ENCODE data around the gene NR1H2.
"Not testable (repeated sequence)": the region's sequence is repeated elsewhere in the genome, so short reads cannot be mapped to it uniquely, and the experiment has no call there.

Gene NR1H2

DNA sequence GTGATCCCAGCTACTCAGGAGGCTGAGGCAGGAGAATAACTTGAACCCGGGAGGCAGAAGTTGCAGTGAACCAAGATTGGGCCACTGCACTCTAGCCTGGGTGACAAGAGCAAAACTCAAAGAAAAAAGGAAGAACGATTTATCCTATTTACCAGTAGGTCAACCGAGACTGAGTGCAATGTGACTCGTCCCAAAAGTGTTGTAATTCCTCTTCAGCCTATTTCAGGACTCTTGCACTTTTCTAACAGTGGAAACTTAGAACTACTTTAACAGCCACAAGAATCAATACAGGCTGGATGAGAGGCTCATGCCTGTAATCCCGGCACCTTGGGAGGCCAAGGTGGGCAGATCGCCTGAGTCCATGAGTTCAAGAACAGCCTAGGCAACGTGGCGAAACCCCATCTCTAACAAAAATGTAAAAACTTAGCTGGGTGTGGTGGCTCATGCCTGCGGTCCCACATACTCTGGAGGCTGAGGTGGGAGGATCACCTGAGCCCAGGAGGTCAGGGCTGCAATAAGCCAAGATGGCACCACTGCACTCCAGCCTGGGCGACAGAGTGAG is 4.3 kb upstream of the NR1H2 start:
- no peak overlapping the region for H3K4me3 ChIP-seq (ENCODE audit: low read depth, low read length)
- no peak for DNase-seq (ENCODE audit: low read depth)

GRCh38 chr19:50377051-50377461 is 799 bp downstream of the NR1H2 start:
- no peak overlapping the region for H3K4me3 ChIP-seq (ENCODE audit: low read depth, low read length)

DNA sequence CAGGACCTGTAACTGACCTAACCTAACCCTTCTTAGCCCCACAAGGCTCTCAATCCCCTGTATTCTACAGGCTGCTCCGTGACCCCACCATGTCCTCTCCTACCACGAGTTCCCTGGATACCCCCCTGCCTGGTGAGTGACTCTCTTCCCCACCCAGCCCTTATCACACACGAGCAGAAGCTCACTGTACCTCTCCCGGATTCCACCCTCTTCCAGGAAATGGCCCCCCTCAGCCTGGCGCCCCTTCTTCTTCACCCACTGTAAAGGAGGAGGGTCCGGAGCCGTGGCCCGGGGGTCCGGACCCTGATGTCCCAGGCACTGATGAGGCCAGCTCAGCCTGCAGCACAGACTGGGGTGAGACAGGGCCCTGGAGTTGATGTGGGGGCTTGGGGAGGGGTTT is 1.3 kb downstream of the NR1H2 start:
- no peak for DNase-seq (ENCODE audit: low read depth)
- H3K4me3 ChIP-seq (ENCODE audit: low read depth, low read length) = no peak overlapping the region

More at GRCh38 chr19:50377051-50377461, 799 bp downstream of the NR1H2 start:
- DNase-seq (ENCODE audit: low read depth) = no peak

DNA sequence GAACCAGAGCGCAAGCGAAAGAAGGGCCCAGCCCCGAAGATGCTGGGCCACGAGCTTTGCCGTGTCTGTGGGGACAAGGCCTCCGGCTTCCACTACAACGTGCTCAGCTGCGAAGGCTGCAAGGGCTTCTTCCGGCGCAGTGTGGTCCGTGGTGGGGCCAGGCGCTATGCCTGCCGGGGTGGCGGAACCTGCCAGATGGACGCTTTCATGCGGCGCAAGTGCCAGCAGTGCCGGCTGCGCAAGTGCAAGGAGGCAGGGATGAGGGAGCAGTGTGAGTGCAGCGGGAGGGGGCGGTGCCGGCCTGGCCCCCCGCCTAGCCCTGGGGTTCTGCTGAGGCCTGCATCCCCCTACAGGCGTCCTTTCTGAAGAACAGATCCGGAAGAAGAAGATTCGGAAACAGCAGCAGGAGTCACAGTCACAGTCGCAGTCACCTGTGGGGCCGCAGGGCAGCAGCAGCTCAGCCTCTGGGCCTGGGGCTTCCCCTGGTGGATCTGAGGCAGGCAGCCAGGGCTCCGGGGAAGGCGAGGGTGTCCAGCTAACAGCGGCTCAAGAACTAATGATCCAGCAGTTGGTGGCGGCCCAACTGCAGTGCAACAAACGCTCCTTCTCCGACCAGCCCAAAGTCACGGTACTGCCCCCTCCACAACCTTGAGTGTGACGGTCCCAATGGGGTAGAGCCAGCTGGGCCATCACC is 2.1 kb downstream of the NR1H2 start:
- DNase-seq (ENCODE audit: low read depth) = no peak

DNA sequence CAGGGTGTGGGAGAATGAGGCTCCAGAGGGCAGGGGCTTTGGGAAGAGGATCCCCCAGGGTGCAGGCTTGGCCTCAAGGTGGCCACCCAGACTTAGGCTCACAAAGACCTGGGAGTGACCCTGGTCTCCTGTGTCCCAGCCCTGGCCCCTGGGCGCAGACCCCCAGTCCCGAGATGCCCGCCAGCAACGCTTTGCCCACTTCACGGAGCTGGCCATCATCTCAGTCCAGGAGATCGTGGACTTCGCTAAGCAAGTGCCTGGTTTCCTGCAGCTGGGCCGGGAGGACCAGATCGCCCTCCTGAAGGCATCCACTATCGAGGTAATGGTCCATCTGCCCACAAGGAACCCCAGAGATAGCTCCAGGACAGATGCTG is 2.6 kb downstream of the NR1H2 start:
- no peak for DNase-seq (ENCODE audit: low read depth)
- no peak overlapping the region for H3K4me3 ChIP-seq (ENCODE audit: low read depth, low read length)

More for the DNA sequence above, 2.1 kb downstream of the NR1H2 start:
- no peak overlapping the region for H3K4me3 ChIP-seq (ENCODE audit: low read depth, low read length)

DNA sequence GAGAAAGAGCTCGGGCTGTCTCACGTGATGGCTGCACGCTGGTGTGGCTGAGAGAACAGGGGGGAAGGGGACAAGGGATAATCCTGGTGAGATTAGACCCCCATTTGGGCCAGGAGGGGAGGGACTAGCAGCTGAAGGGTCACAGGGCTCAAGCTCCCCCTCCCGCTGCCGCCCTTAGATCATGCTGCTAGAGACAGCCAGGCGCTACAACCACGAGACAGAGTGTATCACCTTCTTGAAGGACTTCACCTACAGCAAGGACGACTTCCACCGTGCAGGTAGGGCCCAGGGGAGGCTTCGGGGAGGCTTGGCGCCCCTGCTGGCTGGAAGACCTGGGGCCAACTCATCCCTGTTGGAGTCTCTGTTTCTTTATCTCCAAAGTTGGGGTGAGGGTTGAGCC is 3.3 kb downstream of the NR1H2 start:
- no peak overlapping the region for H3K4me3 ChIP-seq (ENCODE audit: low read depth, low read length)
- no peak for DNase-seq (ENCODE audit: low read depth)

GRCh38 chr19:50380137-50380536 is 3.9 kb downstream of the NR1H2 start:
- DNase-seq (ENCODE audit: low read depth) = no peak
- no peak overlapping the region for H3K4me3 ChIP-seq (ENCODE audit: low read depth, low read length)

DNA sequence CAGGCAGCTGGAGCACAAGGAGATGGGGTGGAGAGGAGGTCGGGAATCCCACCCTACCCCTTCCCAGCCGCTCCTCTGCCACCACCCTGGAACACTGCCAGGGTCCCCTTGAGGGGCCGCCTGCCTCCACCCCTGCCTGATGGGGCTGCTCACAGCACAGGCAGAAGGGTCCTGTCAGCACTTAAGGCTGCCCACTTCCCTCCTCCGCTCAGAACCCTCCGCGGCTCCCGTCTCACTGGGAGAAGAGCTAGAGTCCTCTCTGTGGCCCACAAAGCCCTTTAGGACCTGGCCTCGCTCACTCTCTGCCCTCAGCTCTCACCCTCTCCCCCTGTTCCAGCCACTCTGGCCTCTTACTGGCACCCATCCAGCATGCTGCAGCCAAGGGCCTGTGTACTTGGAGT is 4.5 kb downstream of the NR1H2 start:
- no peak overlapping the region for H3K4me3 ChIP-seq (ENCODE audit: low read depth, low read length)
- DNase-seq (ENCODE audit: low read depth) = no peak

GRCh38 chr19:50381881-50382729 is 5.8 kb downstream of the NR1H2 start:
- no peak for DNase-seq (ENCODE audit: low read depth)
- no peak overlapping the region for H3K4me3 ChIP-seq (ENCODE audit: low read depth, low read length)

- H3K4me3 ChIP-seq (ENCODE audit: low read depth, low read length) = peak overlapping the region; percentile 57
- DNase-seq (ENCODE audit: low read depth) = no peak
These were observed 7.0 kb downstream of the NR1H2 start for GRCh38 chr19:50383001-50383851.

- peak; percentile 89 for DNase-seq (ENCODE audit: low read depth)
- peak within 1 kb of the TSS; percentile 57 for H3K4me3 ChIP-seq (ENCODE audit: low read depth, low read length)
These were observed 7.8 kb downstream of the NR1H2 start, which contains the start of gene POLD1 for GRCh38 chr19:50383852-50384684. Gene POLD1 (plus strand): TSS chr19:50384347. CDS start chr19:50398852, 14,505 bp downstream.

DNA sequence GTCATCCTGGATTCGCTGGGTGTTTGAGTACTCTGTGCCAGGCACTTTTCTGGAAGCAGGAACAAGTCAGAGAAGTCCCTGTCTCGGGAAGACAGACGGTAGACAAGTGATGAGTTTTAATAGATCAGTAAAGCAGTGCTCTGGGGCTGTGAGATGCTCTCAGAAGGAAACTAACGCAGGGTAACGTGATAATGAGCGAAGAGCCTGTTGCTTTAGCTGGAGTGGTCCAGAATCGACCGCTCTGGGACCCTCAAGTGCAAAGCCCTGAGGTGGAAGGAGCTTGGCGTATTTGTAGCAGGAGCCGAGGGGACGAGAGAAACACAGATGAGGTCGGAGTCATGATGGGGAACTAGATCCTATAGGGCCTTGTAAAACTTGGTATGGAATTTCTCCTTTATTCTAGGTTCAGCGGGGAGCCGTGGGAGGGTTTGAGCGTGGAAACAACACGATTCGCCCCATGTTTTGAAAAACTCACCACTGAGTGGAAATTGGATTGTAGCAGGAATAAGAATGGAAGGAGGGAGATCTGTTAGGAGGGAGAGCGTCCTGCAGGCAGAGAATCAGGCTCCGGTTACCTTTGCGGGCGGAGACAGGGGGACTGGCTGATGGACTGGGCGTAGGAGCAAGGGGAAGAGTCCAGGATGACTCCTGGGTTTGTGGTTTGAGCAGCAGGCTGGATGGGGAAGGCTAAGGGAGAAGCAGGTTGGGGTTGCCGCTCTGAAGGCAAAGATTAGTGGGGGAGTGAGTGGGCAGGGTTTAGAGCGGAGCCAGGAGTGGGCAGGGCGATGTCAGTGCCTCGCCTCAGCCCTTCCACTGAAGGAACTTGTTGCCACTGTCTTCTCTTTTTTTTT is 8.7 kb downstream of the NR1H2 start:
- DNase-seq (ENCODE audit: low read depth) = no peak
- peak overlapping the region; percentile 57 for H3K4me3 ChIP-seq (ENCODE audit: low read depth, low read length)

DNA sequence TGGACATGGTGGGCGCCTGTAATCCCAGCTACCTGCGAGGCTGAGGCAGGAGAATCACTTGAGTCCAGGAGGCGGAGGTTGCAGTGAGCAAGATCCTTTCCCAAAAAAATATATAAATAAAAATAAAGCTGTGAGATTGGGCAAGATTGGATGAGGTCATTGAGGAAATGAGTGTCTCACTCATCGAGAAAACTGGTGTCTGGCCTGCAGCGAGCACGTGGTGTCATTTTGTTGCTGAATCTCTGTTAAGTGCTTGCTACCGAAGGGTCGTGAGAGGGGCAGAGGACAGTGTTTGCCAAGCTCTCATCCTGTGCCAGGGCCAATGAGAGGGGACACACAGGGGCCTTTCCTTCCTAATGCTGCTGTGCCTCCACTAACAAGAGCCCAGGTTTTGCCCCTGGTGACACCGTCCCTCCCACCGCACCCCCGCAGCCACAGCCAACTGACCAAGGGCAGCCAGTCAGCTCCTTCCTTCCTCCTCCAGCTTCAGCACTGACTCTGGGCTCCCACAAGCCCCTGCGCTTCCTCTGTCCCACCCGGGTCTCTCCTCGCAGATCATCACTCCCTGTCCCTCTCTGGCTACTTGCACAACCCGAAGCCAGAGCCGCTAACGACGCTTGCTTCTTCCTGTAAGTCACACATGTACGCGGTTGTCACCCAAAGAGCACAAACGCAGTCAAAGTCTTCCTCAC is 11.1 kb downstream of the NR1H2 start:
- no peak for DNase-seq (ENCODE audit: low read depth)
- no peak overlapping the region for H3K4me3 ChIP-seq (ENCODE audit: low read depth, low read length)

GRCh38 chr19:50387868-50388245 is 11.6 kb downstream of the NR1H2 start:
- H3K4me3 ChIP-seq (ENCODE audit: low read depth, low read length) = no peak overlapping the region
- no peak for DNase-seq (ENCODE audit: low read depth)

GRCh38 chr19:50390295-50390694 is 14.0 kb downstream of the NR1H2 start:
- DNase-seq (ENCODE audit: low read depth); H3K4me3 ChIP-seq (ENCODE audit: low read depth, low read length): not testable (repeated sequence)

GRCh38 chr19:50390952-50391351 is 14.7 kb downstream of the NR1H2 start:
- H3K4me3 ChIP-seq (ENCODE audit: low read depth, low read length); DNase-seq (ENCODE audit: low read depth): not testable (repeated sequence)

- DNase-seq (ENCODE audit: low read depth) = no peak
These were observed 16.5 kb downstream of the NR1H2 start for GRCh38 chr19:50392759-50393158.

More at GRCh38 chr19:50392759-50393158, 16.5 kb downstream of the NR1H2 start:
- no peak overlapping the region for H3K4me3 ChIP-seq (ENCODE audit: low read depth, low read length)
